HL-60 (cell line): Measurements from ENCODE around the gene ARMC2.

Experiments used
- POLR2AphosphoS5 ChIP-seq: IDR thresholded peaks from 2 replicates; pipeline ENCODE4 v1.6.1; 2012; ENCODE audit warnings: low read depth
- TF ChIP-seq, protein P1 (sequence below): IDR thresholded peaks from one replicate; pipeline ENCODE4 v1.5.1; 2011; ENCODE audit warnings: low read length, control low read depth, inconsistent platforms; ENCODE audit not compliant: insufficient read depth

DNA sequence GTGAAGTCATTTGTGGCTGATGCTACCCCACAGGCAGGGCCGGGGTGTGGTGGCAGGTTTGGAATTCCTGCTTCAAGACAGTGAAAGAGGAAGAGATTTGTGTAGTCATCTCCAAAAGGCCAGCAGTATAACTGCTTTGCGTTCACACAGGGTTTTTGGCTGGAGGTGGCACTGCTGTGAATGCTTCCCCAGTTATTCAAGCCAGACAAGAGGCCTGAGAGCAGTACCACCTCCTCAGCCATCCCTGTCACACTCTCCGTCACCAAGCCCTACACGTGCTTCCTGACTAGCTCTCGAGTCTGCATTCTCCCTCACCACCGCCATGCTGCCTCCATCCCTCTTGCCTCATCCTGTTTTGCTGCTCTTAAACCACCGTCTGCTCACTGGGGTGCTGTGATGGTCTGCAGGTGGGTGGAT, 23.9 kb downstream of the ARMC2 start:
- TF ChIP-seq, protein P1, sequence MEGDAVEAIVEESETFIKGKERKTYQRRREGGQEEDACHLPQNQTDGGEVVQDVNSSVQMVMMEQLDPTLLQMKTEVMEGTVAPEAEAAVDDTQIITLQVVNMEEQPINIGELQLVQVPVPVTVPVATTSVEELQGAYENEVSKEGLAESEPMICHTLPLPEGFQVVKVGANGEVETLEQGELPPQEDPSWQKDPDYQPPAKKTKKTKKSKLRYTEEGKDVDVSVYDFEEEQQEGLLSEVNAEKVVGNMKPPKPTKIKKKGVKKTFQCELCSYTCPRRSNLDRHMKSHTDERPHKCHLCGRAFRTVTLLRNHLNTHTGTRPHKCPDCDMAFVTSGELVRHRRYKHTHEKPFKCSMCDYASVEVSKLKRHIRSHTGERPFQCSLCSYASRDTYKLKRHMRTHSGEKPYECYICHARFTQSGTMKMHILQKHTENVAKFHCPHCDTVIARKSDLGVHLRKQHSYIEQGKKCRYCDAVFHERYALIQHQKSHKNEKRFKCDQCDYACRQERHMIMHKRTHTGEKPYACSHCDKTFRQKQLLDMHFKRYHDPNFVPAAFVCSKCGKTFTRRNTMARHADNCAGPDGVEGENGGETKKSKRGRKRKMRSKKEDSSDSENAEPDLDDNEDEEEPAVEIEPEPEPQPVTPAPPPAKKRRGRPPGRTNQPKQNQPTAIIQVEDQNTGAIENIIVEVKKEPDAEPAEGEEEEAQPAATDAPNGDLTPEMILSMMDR = no peak
- TF ChIP-seq POLR2AphosphoS5 = no peak
